ENCODE results near the gene EREG. TPM values are rescaled to one million over a fixed set of nuclear protein-coding genes. Genes with fewer than 3 reads are reported as not detected.

EREG gene
- total RNA-seq, 1 donor from 2014 or later: not detected

DNA sequence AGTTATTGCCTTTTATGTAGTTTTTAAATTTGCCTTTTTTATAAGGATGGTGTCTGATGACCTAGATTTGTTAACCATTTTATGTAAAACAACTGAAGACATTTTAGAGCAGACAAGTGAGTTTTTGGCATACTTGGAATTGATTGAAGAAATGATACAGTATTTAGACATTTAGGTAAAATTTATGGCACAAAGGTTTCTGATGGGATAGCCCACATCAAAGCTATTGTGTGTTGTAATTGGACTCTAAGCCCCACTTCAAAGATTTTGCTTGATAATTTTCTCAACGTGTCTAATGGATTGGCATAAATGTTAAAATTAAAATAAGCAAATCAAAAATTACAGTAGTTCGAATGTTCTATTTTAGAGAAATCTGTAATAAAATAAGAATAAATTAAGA, 39.1 kb upstream of the EREG start:
- H3K27me3 Mint-ChIP-seq (ENCODE audit: low read depth): peaks cover 5% of the 10 kb centered on the region
- no peaks in the 10 kb centered on the region for H3K36me3 Mint-ChIP-seq (ENCODE audit: low read depth)
- H3K4me1 Mint-ChIP-seq: peaks cover 4% of the 10 kb centered on the region
- no peak overlapping the region for H3K4me3 Mint-ChIP-seq
- no peak overlapping the region for H3K27ac Mint-ChIP-seq (ENCODE audit: unreplicated experiment)
- TF ChIP-seq, protein P1, sequence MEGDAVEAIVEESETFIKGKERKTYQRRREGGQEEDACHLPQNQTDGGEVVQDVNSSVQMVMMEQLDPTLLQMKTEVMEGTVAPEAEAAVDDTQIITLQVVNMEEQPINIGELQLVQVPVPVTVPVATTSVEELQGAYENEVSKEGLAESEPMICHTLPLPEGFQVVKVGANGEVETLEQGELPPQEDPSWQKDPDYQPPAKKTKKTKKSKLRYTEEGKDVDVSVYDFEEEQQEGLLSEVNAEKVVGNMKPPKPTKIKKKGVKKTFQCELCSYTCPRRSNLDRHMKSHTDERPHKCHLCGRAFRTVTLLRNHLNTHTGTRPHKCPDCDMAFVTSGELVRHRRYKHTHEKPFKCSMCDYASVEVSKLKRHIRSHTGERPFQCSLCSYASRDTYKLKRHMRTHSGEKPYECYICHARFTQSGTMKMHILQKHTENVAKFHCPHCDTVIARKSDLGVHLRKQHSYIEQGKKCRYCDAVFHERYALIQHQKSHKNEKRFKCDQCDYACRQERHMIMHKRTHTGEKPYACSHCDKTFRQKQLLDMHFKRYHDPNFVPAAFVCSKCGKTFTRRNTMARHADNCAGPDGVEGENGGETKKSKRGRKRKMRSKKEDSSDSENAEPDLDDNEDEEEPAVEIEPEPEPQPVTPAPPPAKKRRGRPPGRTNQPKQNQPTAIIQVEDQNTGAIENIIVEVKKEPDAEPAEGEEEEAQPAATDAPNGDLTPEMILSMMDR (conservative IDR thresholded peaks at IDR 0.05): no peak
- H3K9me3 Mint-ChIP-seq: no peaks in the 10 kb centered on the region
- no peak for DNase-seq (ENCODE audit: low read depth, low spot score)

DNA sequence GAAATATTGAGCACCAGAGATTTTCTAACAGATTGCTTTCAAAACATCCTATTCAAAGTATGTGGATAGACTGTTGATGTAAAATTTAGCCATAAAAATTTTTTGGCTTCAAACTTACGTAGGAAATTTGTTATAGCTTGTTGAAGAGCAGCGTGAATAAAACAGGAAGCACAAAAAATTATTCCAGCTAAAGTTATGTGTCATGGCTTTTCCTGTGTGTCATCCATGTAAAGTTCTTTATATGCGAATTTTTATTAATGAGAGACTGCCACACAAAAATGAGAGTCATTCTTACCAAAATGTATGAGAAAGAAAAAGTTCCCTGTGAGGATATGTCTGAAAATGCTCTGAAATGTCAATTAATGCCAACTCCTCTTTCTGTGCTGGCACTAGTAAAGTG, 37.2 kb upstream of the EREG start:
- peaks cover 4% of the 10 kb centered on the region for H3K4me1 Mint-ChIP-seq
- H3K36me3 Mint-ChIP-seq (ENCODE audit: low read depth): no peaks in the 10 kb centered on the region

DNA sequence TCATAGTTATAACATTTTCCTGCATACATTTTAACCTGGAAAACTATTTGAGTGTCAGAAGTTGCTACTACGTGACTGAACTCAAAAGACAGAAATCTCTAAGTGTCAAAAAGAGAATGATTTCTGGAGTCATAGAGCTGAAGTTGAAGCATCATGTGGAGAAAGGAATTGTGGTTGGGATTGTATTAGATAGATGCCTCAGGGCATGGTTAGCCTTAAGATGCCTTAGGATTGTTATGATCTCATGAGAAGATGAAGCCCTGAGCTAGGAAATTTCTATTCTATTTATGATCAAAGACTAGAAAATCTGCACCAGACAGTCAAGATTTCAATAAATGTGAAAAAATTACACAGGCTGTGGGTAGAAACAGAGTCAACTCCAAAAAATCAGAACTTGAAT, 36.4 kb upstream of the EREG start:
- Mint-ChIP-seq H3K27ac (ENCODE audit: unreplicated experiment) (no peak overlapping the region), H3K4me1 (peaks cover 2% of the 10 kb centered on the region), H3K9me3 (no peaks in the 10 kb centered on the region), H3K4me3 (no peak overlapping the region), H3K36me3 (ENCODE audit: low read depth) (no peaks in the 10 kb centered on the region), H3K27me3 (ENCODE audit: low read depth) (no peaks in the 10 kb centered on the region)
- no peak for DNase-seq (ENCODE audit: low read depth, low spot score)
- TF ChIP-seq, protein P1 (conservative IDR thresholded peaks at IDR 0.05): no peak

More for the DNA sequence above, 37.2 kb upstream of the EREG start:
- TF ChIP-seq, protein P1 (conservative IDR thresholded peaks at IDR 0.05): no peak
- Mint-ChIP-seq H3K4me3 (no peak overlapping the region), H3K27ac (ENCODE audit: unreplicated experiment) (no peak overlapping the region), H3K27me3 (ENCODE audit: low read depth) (no peaks in the 10 kb centered on the region), H3K9me3 (no peaks in the 10 kb centered on the region)
- no peak for DNase-seq (ENCODE audit: low read depth, low spot score)

DNA sequence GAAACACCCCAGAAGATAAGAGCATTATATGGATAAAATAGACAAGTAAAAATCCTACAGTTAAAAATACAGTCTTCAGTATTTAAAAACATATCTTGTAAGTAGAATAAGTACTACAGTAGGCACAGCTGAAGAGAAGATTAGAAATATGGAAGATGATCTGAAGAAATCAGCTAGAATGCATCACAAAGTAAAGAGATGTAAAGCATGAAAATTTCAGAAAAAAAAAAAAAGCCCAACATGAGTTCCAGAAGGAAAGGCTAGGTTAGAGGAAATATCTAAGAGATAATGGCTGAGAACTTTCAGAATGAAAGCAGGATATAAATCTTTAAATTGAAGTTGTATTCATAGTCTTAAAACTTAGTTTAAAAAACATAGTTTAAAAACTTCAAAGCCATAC, 35.6 kb upstream of the EREG start:
- Mint-ChIP-seq H3K4me1 (no peaks in the 10 kb centered on the region), H3K36me3 (ENCODE audit: low read depth) (no peaks in the 10 kb centered on the region)
- no peak for DNase-seq (ENCODE audit: low read depth, low spot score)

DNA sequence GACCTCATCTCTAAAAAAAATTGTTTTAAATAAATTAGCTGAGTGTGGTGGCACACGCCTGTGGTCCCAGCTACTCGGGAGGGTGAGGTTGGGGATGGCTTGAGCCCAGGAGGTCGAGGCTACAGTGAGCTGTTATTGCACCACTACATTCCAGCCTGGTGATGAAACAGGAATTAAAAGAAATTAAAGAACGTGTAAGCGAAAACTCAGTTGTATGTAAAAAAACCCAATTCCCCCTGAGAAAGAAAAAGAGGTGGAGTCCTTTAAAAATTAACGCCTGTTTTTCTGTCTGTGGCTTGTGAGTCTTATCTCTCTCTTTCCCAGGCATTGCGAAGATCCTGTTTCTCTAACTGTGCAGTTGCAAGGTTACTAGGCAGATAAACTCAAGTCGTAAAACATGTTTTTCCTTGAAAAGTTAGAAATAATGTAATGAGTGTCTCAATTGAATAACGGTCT, 34.6 kb upstream of the EREG start:
- Mint-ChIP-seq H3K27ac (ENCODE audit: unreplicated experiment) (no peak overlapping the region), H3K36me3 (ENCODE audit: low read depth) (no peaks in the 10 kb centered on the region), H3K9me3 (no peaks in the 10 kb centered on the region), H3K4me3 (no peak overlapping the region), H3K4me1 (no peaks in the 10 kb centered on the region), H3K27me3 (ENCODE audit: low read depth) (no peaks in the 10 kb centered on the region)
- TF ChIP-seq, protein P1 (conservative IDR thresholded peaks at IDR 0.05): no peak
- no peak for DNase-seq (ENCODE audit: low read depth, low spot score)

More for the DNA sequence above, 35.6 kb upstream of the EREG start:
- TF ChIP-seq, protein P1 (conservative IDR thresholded peaks at IDR 0.05): no peak
- Mint-ChIP-seq H3K4me3 (no peak overlapping the region), H3K27ac (ENCODE audit: unreplicated experiment) (no peak overlapping the region), H3K9me3 (no peaks in the 10 kb centered on the region), H3K27me3 (ENCODE audit: low read depth) (no peaks in the 10 kb centered on the region)

DNA sequence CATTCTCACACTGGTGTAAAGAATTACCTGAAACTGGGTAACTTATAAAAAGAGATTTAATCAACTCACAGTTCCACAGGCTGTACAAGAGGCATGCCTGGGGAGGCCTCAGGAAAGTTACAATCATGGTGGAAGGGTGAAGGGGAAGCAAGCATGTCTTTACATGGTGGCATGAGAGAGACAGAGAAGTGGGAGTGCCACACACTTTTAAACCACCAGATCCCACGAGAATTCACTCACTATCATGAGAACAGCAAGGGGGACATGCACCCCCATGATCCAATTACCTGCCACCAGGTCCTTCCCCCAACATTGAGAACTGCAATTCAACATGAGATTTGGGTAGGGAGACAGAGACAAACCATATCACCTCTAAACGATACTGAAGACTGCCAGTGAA, 33.7 kb upstream of the EREG start:
- Mint-ChIP-seq H3K36me3 (ENCODE audit: low read depth) (no peaks in the 10 kb centered on the region), H3K27ac (ENCODE audit: unreplicated experiment) (no peak overlapping the region), H3K4me1 (no peaks in the 10 kb centered on the region), H3K27me3 (ENCODE audit: low read depth) (no peaks in the 10 kb centered on the region), H3K9me3 (no peaks in the 10 kb centered on the region), H3K4me3 (no peak overlapping the region)
- TF ChIP-seq, protein P1 (conservative IDR thresholded peaks at IDR 0.05): no peak
- DNase-seq (ENCODE audit: low read depth, low spot score): no peak
